ENCODE results near the gene CCDC177. TPM values are rescaled to one million over a fixed set of nuclear protein-coding genes. Genes with fewer than 3 reads are reported as not detected.

Gene CCDC177
- total RNA-seq, 5 donors from 2014 or later (not counting 1 experiment from before 2014, with no cell fraction given): not detected

- Mint-ChIP-seq H3K9me3 (no peaks in the 10 kb centered on the region), H3K4me1 (peaks cover 0 to 2% (median 0%) of the 10 kb centered on the region in 3 donors), H3K27ac (no peak overlapping the region), H3K36me3 (no peaks in the 10 kb centered on the region), H3K27me3 (peaks cover 17 to 46% of the 10 kb centered on the region in 2 donors), H3K4me3 (no peak overlapping the region)
- no peaks in the 10 kb centered on the region for H3K36me3 ChIP-seq (ENCODE audit: control insufficient read depth in 2 of 2, extremely low read depth in 1 of 2, insufficient read depth in 1 of 2, low read length in 1 of 2)
- no peak overlapping the region for H3K4me3 ChIP-seq (ENCODE audit: control insufficient read depth in 1 of 2, extremely low read depth in 1 of 2, low read length in 1 of 2)
- H3K27me3 ChIP-seq (replicated peaks in 1 of 2; ENCODE audit: control insufficient read depth in 2 of 2, extremely low read depth in 1 of 2, insufficient read depth in 2 of 2, low read length in 1 of 2): peaks cover 5 to 46% of the 10 kb centered on the region in 2 experiments
- ChIA-PET POLR2A (no interaction called here), CTCF (no interaction called here)
- no peaks in the 10 kb centered on the region for H3K9me3 ChIP-seq
- whole genome bisulfite sequencing (ENCODE audit: insufficient coverage): 75% methylated on average over 1 of the region's 2 CpGs
- DNase-seq (no peak), ATAC-seq (replicated peaks in 1 of 4) (no peak)
- H3K4me1 ChIP-seq (ENCODE audit: control insufficient read depth in 1 of 2, extremely low read depth in 1 of 2, insufficient read depth in 2 of 2, low read length in 2 of 2): peaks cover 0 to 4% of the 10 kb centered on the region in 2 experiments
- no peak overlapping the region for H3K27ac ChIP-seq (ENCODE audit: low read length)
Observed at GRCh38 chr14:69551511-69551910, 23.2 kb downstream of the CCDC177 start.

GRCh38 chr14:69548566-69548965 is 26.1 kb downstream of the CCDC177 start:
- H3K36me3 ChIP-seq (ENCODE audit: control insufficient read depth in 2 of 2, extremely low read depth in 1 of 2, insufficient read depth in 1 of 2, low read length in 1 of 2): no peaks in the 10 kb centered on the region
- H3K27ac ChIP-seq (ENCODE audit: low read length): no peak overlapping the region
- ChIA-PET POLR2A (no interaction called here), CTCF (interaction anchor here in 1 of 2 donors (1.1 kb wide), 1 partner anchor 27 kb away, joined by 4 read pairs; the partner anchor contains the start of gene CCDC177)
- no CpG with 5 or more reads among the region's 8 CpGs for WGBS (ENCODE audit: insufficient coverage)
- no peaks in the 10 kb centered on the region for H3K9me3 ChIP-seq
- no peak for DNase-seq
- ATAC-seq (replicated peaks in 1 of 4): no peak
- peaks cover 12 to 47% of the 10 kb centered on the region in 2 experiments for H3K27me3 ChIP-seq (replicated peaks in 1 of 2; ENCODE audit: control insufficient read depth in 2 of 2, extremely low read depth in 1 of 2, insufficient read depth in 2 of 2, low read length in 1 of 2)
- peaks cover 0 to 10% of the 10 kb centered on the region in 2 experiments for H3K4me1 ChIP-seq (ENCODE audit: control insufficient read depth in 1 of 2, extremely low read depth in 1 of 2, insufficient read depth in 2 of 2, low read length in 2 of 2)
- H3K4me3 Mint-ChIP-seq: peak overlapping the region in 1 of 3 donors; percentile 16
- no peak overlapping the region for H3K4me3 ChIP-seq (ENCODE audit: control insufficient read depth in 1 of 2, extremely low read depth in 1 of 2, low read length in 1 of 2)
- peaks cover 35 to 51% of the 10 kb centered on the region in 2 donors for H3K27me3 Mint-ChIP-seq
- no peaks in the 10 kb centered on the region for H3K36me3 Mint-ChIP-seq
- H3K4me1 Mint-ChIP-seq: peaks cover 0 to 7% (median 5%) of the 10 kb centered on the region in 3 donors
- H3K27ac Mint-ChIP-seq: no peak overlapping the region
- no peaks in the 10 kb centered on the region for H3K9me3 Mint-ChIP-seq

- 17% methylated on average over 43 of the region's 46 CpGs for WGBS (ENCODE audit: insufficient coverage)
- DNase-seq (peak in 5 of 35 experiments; percentile 4 to 26 (median 8)), ATAC-seq (replicated peaks in 1 of 4) (peak in 1 of 4 experiments; percentile 46)
- H3K36me3 Mint-ChIP-seq: no peaks in the 10 kb centered on the region
- H3K27ac Mint-ChIP-seq: no peak overlapping the region
- no peaks in the 10 kb centered on the region for H3K9me3 Mint-ChIP-seq
- Histone ChIP-seq H3K27me3 (replicated peaks in 1 of 2; ENCODE audit: control insufficient read depth in 2 of 2, extremely low read depth in 1 of 2, insufficient read depth in 2 of 2, low read length in 1 of 2) (peaks cover 12 to 50% of the 10 kb centered on the region in 2 experiments), H3K36me3 (ENCODE audit: control insufficient read depth in 2 of 2, extremely low read depth in 1 of 2, insufficient read depth in 1 of 2, low read length in 1 of 2) (no peaks in the 10 kb centered on the region), H3K27ac (ENCODE audit: low read length) (no peak overlapping the region), H3K9me3 (no peaks in the 10 kb centered on the region), H3K4me1 (ENCODE audit: control insufficient read depth in 1 of 2, extremely low read depth in 1 of 2, insufficient read depth in 2 of 2, low read length in 2 of 2) (peaks cover 0 to 12% of the 10 kb centered on the region in 2 experiments), H3K4me3 (ENCODE audit: control insufficient read depth in 1 of 2, extremely low read depth in 1 of 2, low read length in 1 of 2) (peak overlapping the region in 1 of 2 donors; percentile 38)
- peak overlapping the region in 1 of 3 donors; percentile 16 for H3K4me3 Mint-ChIP-seq
- H3K4me1 Mint-ChIP-seq: peaks cover 0 to 9% (median 8%) of the 10 kb centered on the region in 3 donors
- POLR2A ChIA-PET: no interaction called here
- CTCF ChIA-PET: no interaction called here
- H3K27me3 Mint-ChIP-seq: peaks cover 42 to 45% of the 10 kb centered on the region in 2 donors
Observed at GRCh38 chr14:69547701-69548348, 26.8 kb downstream of the CCDC177 start.

- Histone ChIP-seq H3K36me3 (ENCODE audit: control insufficient read depth in 2 of 2, extremely low read depth in 1 of 2, insufficient read depth in 1 of 2, low read length in 1 of 2) (no peaks in the 10 kb centered on the region), H3K4me3 (ENCODE audit: control insufficient read depth in 1 of 2, extremely low read depth in 1 of 2, low read length in 1 of 2) (no peak overlapping the region), H3K27me3 (replicated peaks in 1 of 2; ENCODE audit: control insufficient read depth in 2 of 2, extremely low read depth in 1 of 2, insufficient read depth in 2 of 2, low read length in 1 of 2) (peaks cover 12 to 42% of the 10 kb centered on the region in 2 experiments), H3K27ac (ENCODE audit: low read length) (no peak overlapping the region), H3K4me1 (ENCODE audit: control insufficient read depth in 1 of 2, extremely low read depth in 1 of 2, insufficient read depth in 2 of 2, low read length in 2 of 2) (peaks cover 0 to 12% of the 10 kb centered on the region in 2 experiments), H3K9me3 (no peaks in the 10 kb centered on the region)
- WGBS (ENCODE audit: insufficient coverage): 19% methylated on average over 7 of the region's 12 CpGs
- no peaks in the 10 kb centered on the region for H3K36me3 Mint-ChIP-seq
- DNase-seq (peak in 10 of 35 experiments; percentile 1 to 43 (median 12)), ATAC-seq (replicated peaks in 1 of 4) (peak in 2 of 4 experiments; percentile 54 to 75)
- H3K27ac Mint-ChIP-seq: no peak overlapping the region
- ChIA-PET POLR2A (no interaction called here), CTCF (interaction anchor here in 1 of 2 donors (0.6 kb wide), 1 partner anchor 503 kb away, joined by 3 read pairs; no protein-coding TSS in a partner anchor)
- H3K4me1 Mint-ChIP-seq: peaks cover 0 to 9% (median 8%) of the 10 kb centered on the region in 3 donors
- no peaks in the 10 kb centered on the region for H3K9me3 Mint-ChIP-seq
- no peak overlapping the region for H3K4me3 Mint-ChIP-seq
- H3K27me3 Mint-ChIP-seq: peaks cover 28 to 38% of the 10 kb centered on the region in 2 donors
Observed at GRCh38 chr14:69543341-69544115, 31.1 kb downstream of the CCDC177 start.

- H3K4me3 ChIP-seq (ENCODE audit: control insufficient read depth in 1 of 2, extremely low read depth in 1 of 2, low read length in 1 of 2): no peak overlapping the region
- ChIA-PET CTCF (no interaction called here), POLR2A (no interaction called here)
- H3K27ac ChIP-seq (ENCODE audit: low read length): no peak overlapping the region
- H3K27ac Mint-ChIP-seq: no peak overlapping the region
- H3K4me1 Mint-ChIP-seq: peaks cover 0 to 8% (median 7%) of the 10 kb centered on the region in 3 donors
- H3K27me3 ChIP-seq (replicated peaks in 1 of 2; ENCODE audit: control insufficient read depth in 2 of 2, extremely low read depth in 1 of 2, insufficient read depth in 2 of 2, low read length in 1 of 2): peaks cover 10 to 36% of the 10 kb centered on the region in 2 experiments
- DNase-seq: no peak
- WGBS (ENCODE audit: insufficient coverage): no CpG with 5 or more reads among the region's 2 CpGs
- H3K36me3 ChIP-seq (ENCODE audit: control insufficient read depth in 2 of 2, extremely low read depth in 1 of 2, insufficient read depth in 1 of 2, low read length in 1 of 2): no peaks in the 10 kb centered on the region
- H3K9me3 Mint-ChIP-seq: no peaks in the 10 kb centered on the region
- H3K4me3 Mint-ChIP-seq: no peak overlapping the region
- no peaks in the 10 kb centered on the region for H3K36me3 Mint-ChIP-seq
- no peak for ATAC-seq (replicated peaks in 1 of 4)
- H3K4me1 ChIP-seq (ENCODE audit: control insufficient read depth in 1 of 2, extremely low read depth in 1 of 2, insufficient read depth in 2 of 2, low read length in 2 of 2): peaks cover 0 to 9% of the 10 kb centered on the region in 2 experiments
- H3K9me3 ChIP-seq: no peaks in the 10 kb centered on the region
- peaks cover 20 to 39% of the 10 kb centered on the region in 2 donors for H3K27me3 Mint-ChIP-seq
Observed at GRCh38 chr14:69542311-69542710, 32.4 kb downstream of the CCDC177 start.

- peaks cover 19 to 27% of the 10 kb centered on the region in 2 donors for H3K27me3 Mint-ChIP-seq
- ChIA-PET POLR2A (no interaction called here), CTCF (no interaction called here)
Observed at GRCh38 chr14:69540654-69541335, 33.9 kb downstream of the CCDC177 start.

More at GRCh38 chr14:69540654-69541335, 33.9 kb downstream of the CCDC177 start:
- Histone ChIP-seq H3K4me1 (ENCODE audit: control insufficient read depth in 1 of 2, extremely low read depth in 1 of 2, insufficient read depth in 2 of 2, low read length in 2 of 2) (peaks cover 0 to 9% of the 10 kb centered on the region in 2 experiments), H3K4me3 (ENCODE audit: control insufficient read depth in 1 of 2, extremely low read depth in 1 of 2, low read length in 1 of 2) (no peak overlapping the region), H3K27ac (ENCODE audit: low read length) (no peak overlapping the region), H3K9me3 (no peaks in the 10 kb centered on the region), H3K27me3 (replicated peaks in 1 of 2; ENCODE audit: control insufficient read depth in 2 of 2, extremely low read depth in 1 of 2, insufficient read depth in 2 of 2, low read length in 1 of 2) (peaks cover 5 to 36% of the 10 kb centered on the region in 2 experiments), H3K36me3 (ENCODE audit: control insufficient read depth in 2 of 2, extremely low read depth in 1 of 2, insufficient read depth in 1 of 2, low read length in 1 of 2) (no peaks in the 10 kb centered on the region)
- Mint-ChIP-seq H3K36me3 (no peaks in the 10 kb centered on the region), H3K27ac (no peak overlapping the region), H3K4me3 (no peak overlapping the region), H3K4me1 (peaks cover 0 to 8% (median 7%) of the 10 kb centered on the region in 3 donors), H3K9me3 (no peaks in the 10 kb centered on the region)
- 94% methylated on average over 2 of the region's 5 CpGs for WGBS (ENCODE audit: insufficient coverage)
- no peak for DNase-seq
- ATAC-seq (replicated peaks in 1 of 4): no peak
